GM12865 (cell line): ENCODE results near the gene WDFY4.

Experiments
- DNase-seq: peaks from one replicate; pipeline ENCODE4 v3.0.0; 2010; ENCODE audit warnings: low read depth
- H3K4me3 ChIP-seq: 2 replicates; pipeline ENCODE4 v1.5.1; 2011; ENCODE audit warnings: mild to moderate bottlenecking, low read depth, low read length, control low read depth
- CTCF ChIP-seq: IDR thresholded peaks from 2 replicates; pipeline ENCODE4 v1.5.1; 2011; ENCODE audit warnings: low read length, control low read depth, low read depth, inconsistent platforms; ENCODE audit not compliant: insufficient read depth; ENCODE audit errors: missing control alignments

The WDFY4 gene

GRCh38 chr10:48722153-48723145, 37.8 kb downstream of the WDFY4 start:
- no peak for TF ChIP-seq CTCF
- no peak overlapping the region for H3K4me3 ChIP-seq
- DNase-seq = no peak

GRCh38 chr10:48724127-48724526, 39.5 kb downstream of the WDFY4 start:
- no peak for TF ChIP-seq CTCF
- DNase-seq = no peak
- no peak overlapping the region for H3K4me3 ChIP-seq

- TF ChIP-seq CTCF = no peak
- H3K4me3 ChIP-seq = no peak overlapping the region
- no peak for DNase-seq
These were observed 41.0 kb downstream of the WDFY4 start for GRCh38 chr10:48725708-48726107.

- H3K4me3 ChIP-seq = no peak overlapping the region
- no peak for TF ChIP-seq CTCF
- no peak for DNase-seq
These were observed 43.2 kb downstream of the WDFY4 start for GRCh38 chr10:48727866-48728265.

- no peak for DNase-seq
- no peak for TF ChIP-seq CTCF
- no peak overlapping the region for H3K4me3 ChIP-seq
These were observed 44.5 kb downstream of the WDFY4 start for GRCh38 chr10:48729222-48729621.

GRCh38 chr10:48729941-48730457, 45.3 kb downstream of the WDFY4 start:
- no peak for TF ChIP-seq CTCF
- no peak overlapping the region for H3K4me3 ChIP-seq
- DNase-seq = no peak
